A673 (cell line): ENCODE measurements around the gene TCAIM.

Source experiments
- EZH2 ChIP-seq: fragments of 200-600 bp; sonication (generic); IDR thresholded peaks from 2 replicates; pipeline ENCODE4 v1.6.1; 2017; ENCODE audit warnings: borderline replicate concordance, low read depth, mild to moderate bottlenecking, mixed read lengths, antibody characterized with exemption, low read length; ENCODE audit not compliant: poor library complexity, severe bottlenecking
- TF ChIP-seq, protein P1 (sequence below): fragments of 300-800, 200-600 bp; sonication (generic); conservative IDR thresholded peaks from 2 replicates; pipeline ENCODE4 v1.5.1; 2017; ENCODE audit warnings: low read depth, mild to moderate bottlenecking, antibody characterized with exemption, low read length, moderate library complexity, mixed read lengths

DNA sequence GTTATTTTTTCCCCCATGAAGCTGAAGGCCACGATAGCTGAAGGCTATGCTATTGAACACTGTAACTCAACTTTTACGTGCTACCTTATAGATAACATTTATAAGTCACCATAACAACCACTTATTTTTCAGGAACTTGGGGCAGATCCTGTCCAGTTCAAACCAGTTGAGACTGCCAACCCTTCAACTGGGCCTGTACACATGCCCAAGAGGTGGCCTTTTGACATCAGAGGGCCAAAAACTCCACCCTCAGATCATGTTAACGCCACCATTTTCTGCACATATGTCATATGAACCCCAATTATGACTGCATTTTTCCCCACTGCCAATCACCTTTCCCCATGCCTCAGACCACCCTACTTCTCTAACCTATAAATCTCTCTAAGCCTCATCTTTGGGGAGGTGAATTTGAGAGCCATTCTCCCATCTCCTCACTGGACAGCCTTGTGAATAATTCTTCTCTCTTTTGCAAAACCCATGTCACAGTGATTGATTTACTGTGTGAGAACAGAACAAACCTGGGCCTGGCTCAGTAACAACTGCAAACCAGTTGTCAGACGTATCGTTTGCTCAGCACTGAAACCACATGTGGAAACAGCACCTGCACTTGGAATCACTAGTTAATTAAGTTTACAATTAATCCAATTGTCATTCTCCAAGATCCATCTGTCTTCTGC, 96.4 kb downstream of the TCAIM start:
- TF ChIP-seq, protein P1, sequence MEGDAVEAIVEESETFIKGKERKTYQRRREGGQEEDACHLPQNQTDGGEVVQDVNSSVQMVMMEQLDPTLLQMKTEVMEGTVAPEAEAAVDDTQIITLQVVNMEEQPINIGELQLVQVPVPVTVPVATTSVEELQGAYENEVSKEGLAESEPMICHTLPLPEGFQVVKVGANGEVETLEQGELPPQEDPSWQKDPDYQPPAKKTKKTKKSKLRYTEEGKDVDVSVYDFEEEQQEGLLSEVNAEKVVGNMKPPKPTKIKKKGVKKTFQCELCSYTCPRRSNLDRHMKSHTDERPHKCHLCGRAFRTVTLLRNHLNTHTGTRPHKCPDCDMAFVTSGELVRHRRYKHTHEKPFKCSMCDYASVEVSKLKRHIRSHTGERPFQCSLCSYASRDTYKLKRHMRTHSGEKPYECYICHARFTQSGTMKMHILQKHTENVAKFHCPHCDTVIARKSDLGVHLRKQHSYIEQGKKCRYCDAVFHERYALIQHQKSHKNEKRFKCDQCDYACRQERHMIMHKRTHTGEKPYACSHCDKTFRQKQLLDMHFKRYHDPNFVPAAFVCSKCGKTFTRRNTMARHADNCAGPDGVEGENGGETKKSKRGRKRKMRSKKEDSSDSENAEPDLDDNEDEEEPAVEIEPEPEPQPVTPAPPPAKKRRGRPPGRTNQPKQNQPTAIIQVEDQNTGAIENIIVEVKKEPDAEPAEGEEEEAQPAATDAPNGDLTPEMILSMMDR = no peak
- no peak for TF ChIP-seq EZH2
